OCI-LY3 (cell line): ENCODE data around the gene HSD11B2.

Source experiments
- H2AFZ ChIP-seq: fragments of 200-600, 300-600 bp; shearing (Covaris generic); 2 replicates; pipeline ENCODE4 v1.6.0; 2014; ENCODE audit warnings: antibody characterized with exemption, low read depth, low read length
- H3K27ac ChIP-seq: fragments of 200-600, 300-600 bp; sonication (generic); 2 replicates; pipeline ENCODE4 v1.5.1; 2014; ENCODE audit warnings: mild to moderate bottlenecking, low read length, moderate library complexity, mixed read lengths
- H3K27me3 ChIP-seq: fragments of 200-600, 300-600 bp; sonication (generic); 2 replicates; pipeline ENCODE4 v1.6.1; 2014; ENCODE audit warnings: low read depth, low read length, mixed read lengths
- H3K36me3 ChIP-seq: fragments of 200-600, 300-600 bp; sonication (generic); replicated peaks from 2 replicates; pipeline ENCODE3; 2014; ENCODE audit warnings: low read depth, low read length, mixed read lengths
- H3K4me1 ChIP-seq: fragments of 300-600, 200-600 bp; sonication (generic); 2 replicates; pipeline ENCODE4 v1.6.1; 2014; ENCODE audit warnings: low read length, mixed read lengths
- H3K4me2 ChIP-seq: fragments of 200-600, 300-600 bp; sonication (generic); 2 replicates; pipeline ENCODE4 v1.6.1; 2014; ENCODE audit warnings: low read length, mixed read lengths
- H3K4me3 ChIP-seq: fragments of 300-600, 200-600 bp; sonication (generic); 2 replicates; pipeline ENCODE4 v1.5.1; 2014; ENCODE audit warnings: antibody characterized with exemption, mild to moderate bottlenecking, low read length, moderate library complexity
- H3K79me2 ChIP-seq: fragments of 300-600, 200-600 bp; shearing (Covaris generic); 2 replicates; pipeline ENCODE4 v1.6.1; 2014; ENCODE audit warnings: mild to moderate bottlenecking, low read length, mixed read lengths
- H3K9ac ChIP-seq: fragments of 300-600, 200-600 bp; shearing (Covaris generic); 2 replicates; pipeline ENCODE4 v1.6.0; 2014; ENCODE audit warnings: mild to moderate bottlenecking, low read length, moderate library complexity
- H3K9me3 ChIP-seq: fragments of 200-600, 300-600 bp; shearing (Covaris generic); 2 replicates; pipeline ENCODE4 v1.6.1; 2014; ENCODE audit warnings: low read length, mixed read lengths; ENCODE audit not compliant: insufficient read depth
- H4K20me1 ChIP-seq: fragments of 200-600, 300-600 bp; sonication (generic); 2 replicates; pipeline ENCODE4 v1.6.1; 2016; ENCODE audit warnings: low read length, mixed read lengths; ENCODE audit not compliant: insufficient read depth
- CTCF ChIP-seq: fragments of 200-600, 300-600 bp; sonication (generic); IDR thresholded peaks from 2 replicates; pipeline ENCODE4 v1.5.1; 2014; ENCODE audit warnings: antibody characterized with exemption, low read length, low read depth
- EZH2phosphoT487 ChIP-seq: fragments of 200-600 bp; shearing (Covaris generic); IDR thresholded peaks from 2 replicates; pipeline ENCODE4 v1.6.1; 2018; ENCODE audit warnings: antibody characterized with exemption, mixed run types, low read depth

HSD11B2 gene

DNA sequence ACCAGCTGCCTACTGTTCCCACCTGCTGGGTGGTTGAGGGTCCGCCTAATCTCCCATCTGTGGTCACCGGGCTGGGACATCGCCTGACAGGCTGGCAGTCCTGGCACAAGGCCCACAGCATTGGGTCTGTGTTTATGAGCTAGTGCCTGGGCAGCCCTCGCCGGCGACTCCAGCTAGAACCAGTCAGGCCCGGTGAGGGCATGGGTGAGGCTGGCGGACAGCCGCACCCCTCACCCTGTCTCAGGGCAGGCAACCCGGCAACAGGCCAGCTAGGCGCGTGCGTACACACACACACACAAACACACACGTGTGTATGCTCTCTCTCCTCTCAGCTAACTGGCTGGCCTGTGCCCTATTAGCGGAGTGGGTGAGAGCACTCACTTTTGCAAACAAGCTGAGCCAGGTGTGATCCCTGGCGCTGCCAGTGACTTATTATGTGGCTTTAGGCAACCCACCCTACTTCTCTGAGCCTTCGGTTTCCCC, 10.4 kb downstream of the HSD11B2 start:
- no peaks in the 10 kb centered on the region for H4K20me1 ChIP-seq
- no peak overlapping the region for H3K4me2 ChIP-seq
- no peaks in the 10 kb centered on the region for H3K9me3 ChIP-seq
- no peak overlapping the region for H2AFZ ChIP-seq
- H3K36me3 ChIP-seq: peaks cover 12% of the 10 kb centered on the region
- H3K9ac ChIP-seq: no peak overlapping the region
- no peaks in the 10 kb centered on the region for H3K27me3 ChIP-seq
- H3K4me3 ChIP-seq: no peak overlapping the region
- H3K27ac ChIP-seq: no peak overlapping the region
- H3K4me1 ChIP-seq: peaks cover 16% of the 10 kb centered on the region
- no peaks in the 10 kb centered on the region for H3K79me2 ChIP-seq
- TF ChIP-seq CTCF (no peak), EZH2phosphoT487 (no peak)

GRCh38 chr16:67441907-67442306, 11.0 kb downstream of the HSD11B2 start:
- Histone ChIP-seq H3K4me1 (peaks cover 16% of the 10 kb centered on the region), H3K9me3 (no peaks in the 10 kb centered on the region), H3K4me2 (no peak overlapping the region), H2AFZ (no peak overlapping the region), H3K36me3 (peaks cover 12% of the 10 kb centered on the region), H3K27me3 (no peaks in the 10 kb centered on the region), H3K79me2 (no peaks in the 10 kb centered on the region), H3K9ac (no peak overlapping the region), H3K4me3 (no peak overlapping the region), H3K27ac (no peak overlapping the region), H4K20me1 (no peaks in the 10 kb centered on the region)
- TF ChIP-seq CTCF (no peak), EZH2phosphoT487 (no peak)

GRCh38 chr16:67442581-67443255, 11.8 kb downstream of the HSD11B2 start:
- H3K27ac ChIP-seq: no peak overlapping the region
- peaks cover 8% of the 10 kb centered on the region for H3K4me1 ChIP-seq

DNA sequence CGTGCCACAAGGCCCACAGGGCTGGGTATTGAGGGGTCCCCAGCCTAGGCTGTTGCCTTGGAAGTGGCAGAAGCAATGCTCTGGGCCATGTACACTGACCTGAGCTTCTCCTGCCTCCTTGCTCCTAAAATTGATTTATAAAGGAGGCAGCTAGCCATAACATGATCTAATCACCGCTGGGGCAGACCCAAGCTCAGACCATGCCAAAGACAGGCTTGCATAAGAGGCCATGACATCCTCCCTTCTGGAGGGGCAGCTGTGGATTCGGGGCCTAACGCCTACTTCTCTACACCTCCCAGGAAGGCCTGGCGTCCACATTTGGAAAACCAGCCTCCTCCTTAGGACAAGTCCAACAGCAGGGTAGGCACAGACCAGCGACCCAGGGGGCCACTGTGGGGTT, 12.3 kb downstream of the HSD11B2 start:
- H2AFZ ChIP-seq: no peak overlapping the region
- H3K27ac ChIP-seq: no peak overlapping the region
- H3K4me3 ChIP-seq: no peak overlapping the region
- H3K4me1 ChIP-seq: peaks cover 2% of the 10 kb centered on the region
- no peaks in the 10 kb centered on the region for H3K27me3 ChIP-seq
- H3K79me2 ChIP-seq: no peaks in the 10 kb centered on the region
- H3K9ac ChIP-seq: no peak overlapping the region
- no peaks in the 10 kb centered on the region for H3K9me3 ChIP-seq
- H3K36me3 ChIP-seq: peaks cover 6% of the 10 kb centered on the region
- H4K20me1 ChIP-seq: no peaks in the 10 kb centered on the region
- H3K4me2 ChIP-seq: no peak overlapping the region
- TF ChIP-seq EZH2phosphoT487 (no peak), CTCF (no peak)

More at GRCh38 chr16:67442581-67443255, 11.8 kb downstream of the HSD11B2 start:
- no peaks in the 10 kb centered on the region for H3K27me3 ChIP-seq
- H3K4me2 ChIP-seq: no peak overlapping the region
- TF ChIP-seq CTCF: no peak
- no peak for TF ChIP-seq EZH2phosphoT487
- H3K36me3 ChIP-seq: peaks cover 12% of the 10 kb centered on the region
- no peak overlapping the region for H3K4me3 ChIP-seq
- H4K20me1 ChIP-seq: no peaks in the 10 kb centered on the region
- H3K9me3 ChIP-seq: no peaks in the 10 kb centered on the region
- no peaks in the 10 kb centered on the region for H3K79me2 ChIP-seq
- no peak overlapping the region for H2AFZ ChIP-seq
- no peak overlapping the region for H3K9ac ChIP-seq
